CD4-positive, alpha-beta T cell treated with Interleukin-21 for 1 hour (primary cell): Measurements from ENCODE around the gene SNCG.
"Not testable (repeated sequence)": the region's sequence is repeated elsewhere in the genome, so short reads cannot be mapped to it uniquely, and the experiment has no call there.

Experiments used
- DNase-seq: peaks from one replicate; pipeline ENCODE4 v3.0.0-alpha.2; 2020

SNCG gene

DNA sequence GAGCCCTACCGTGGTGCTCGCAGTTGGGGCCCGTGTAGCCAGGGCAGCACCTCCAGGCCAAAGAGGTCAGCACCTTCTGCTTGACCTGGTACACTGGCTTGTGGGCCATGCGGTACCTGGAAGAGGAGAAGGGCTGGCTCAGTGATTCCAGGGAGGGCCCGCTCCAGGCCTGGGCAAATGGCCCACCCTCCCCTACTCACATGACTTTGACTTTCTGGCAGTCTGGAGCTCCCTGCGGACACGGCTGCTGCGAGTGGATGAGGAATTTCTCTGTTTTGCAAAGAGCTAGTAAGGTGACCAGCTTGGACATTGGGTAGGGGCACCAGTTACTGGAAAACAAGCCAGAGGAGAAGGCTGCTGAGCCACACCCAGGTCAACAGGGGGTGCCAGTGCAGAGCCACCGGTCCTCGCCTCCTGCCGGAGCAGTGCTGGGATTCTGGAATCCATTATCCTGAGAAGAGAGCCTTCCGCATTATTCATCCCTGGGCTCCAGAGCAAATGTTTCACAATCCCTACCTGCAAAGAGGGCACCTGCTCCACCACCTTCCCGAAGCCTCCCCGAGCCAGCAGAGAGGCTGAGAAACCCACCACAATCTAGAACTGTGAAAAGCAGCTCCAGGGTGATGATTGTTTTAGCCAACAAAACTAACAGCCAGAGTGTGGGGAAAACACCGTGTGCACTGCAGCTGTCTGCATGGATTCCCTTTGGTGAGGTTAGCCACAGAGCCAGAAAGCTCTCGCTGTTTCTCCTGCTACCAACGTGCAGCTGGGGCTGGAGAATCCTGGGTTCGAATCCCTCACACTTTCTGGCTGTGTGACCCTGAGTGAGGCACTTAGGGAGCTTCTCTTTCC, 12.8 kb upstream of the SNCG start:
- no peak for DNase-seq

DNA sequence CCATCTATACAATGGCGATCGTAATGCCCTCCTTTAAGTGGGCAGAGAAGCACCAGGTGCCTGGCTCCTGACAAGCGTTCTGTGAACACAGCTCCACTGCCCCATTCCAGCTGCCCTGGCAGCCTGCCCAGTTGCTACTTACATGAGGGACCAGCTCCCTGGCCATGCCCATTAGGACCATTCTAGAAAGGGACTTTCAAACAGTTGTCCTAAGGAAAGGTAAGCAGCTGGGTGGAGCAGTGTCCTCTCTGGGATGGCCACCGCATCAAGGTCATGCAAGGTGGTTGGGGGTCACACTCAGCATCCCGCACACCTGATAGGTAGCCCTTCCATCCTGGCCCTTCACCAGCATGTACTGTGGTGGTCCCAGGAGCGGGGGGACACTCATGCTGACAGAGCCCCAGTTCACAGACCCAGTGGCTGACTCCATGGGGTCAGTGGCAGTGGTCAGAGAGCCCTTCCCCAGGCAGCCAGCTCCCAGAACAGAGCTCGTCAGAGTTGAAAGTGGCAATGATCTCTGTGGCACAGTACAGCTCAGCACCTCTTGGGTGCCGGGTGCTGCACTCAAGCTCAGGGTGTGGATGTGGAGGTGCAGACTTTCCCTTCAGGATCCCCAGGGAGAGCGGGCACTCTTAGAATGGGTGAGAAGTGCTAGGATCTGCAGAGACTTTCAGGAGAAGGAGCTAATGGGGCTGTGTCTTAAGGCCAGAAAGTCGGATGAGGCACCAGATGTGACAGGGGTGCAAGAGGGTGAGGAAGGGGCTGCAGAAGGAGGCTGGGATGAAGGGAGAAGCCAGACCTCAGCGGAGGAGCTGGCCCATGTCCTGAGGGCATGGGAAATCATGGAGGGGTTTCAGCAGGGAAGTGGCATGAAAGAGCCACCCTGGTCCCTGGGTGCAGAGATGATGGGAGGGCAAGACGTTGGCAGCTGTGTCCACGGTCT, 11.9 kb upstream of the SNCG start:
- no peak for DNase-seq

DNA sequence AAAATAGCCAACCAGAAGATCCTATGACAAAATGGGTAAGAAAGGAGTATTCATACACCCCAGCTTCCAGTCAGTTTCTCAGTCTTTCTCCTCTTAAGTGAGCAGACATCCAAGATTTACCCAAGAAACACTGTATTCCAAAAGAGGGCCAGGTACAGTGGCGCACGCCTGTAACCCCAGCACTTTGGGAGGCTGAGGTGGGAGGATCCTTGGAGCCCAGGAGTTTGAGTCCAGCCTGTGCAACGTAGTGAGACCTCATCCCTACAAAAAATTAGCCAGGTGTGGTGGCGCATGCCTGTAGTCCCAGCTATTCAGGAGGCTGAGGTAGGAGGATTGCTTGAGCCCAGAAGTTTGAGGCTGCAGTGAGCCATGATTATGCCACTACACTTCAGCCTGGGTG, 10.6 kb upstream of the SNCG start:
- DNase-seq = not testable (repeated sequence)

DNA sequence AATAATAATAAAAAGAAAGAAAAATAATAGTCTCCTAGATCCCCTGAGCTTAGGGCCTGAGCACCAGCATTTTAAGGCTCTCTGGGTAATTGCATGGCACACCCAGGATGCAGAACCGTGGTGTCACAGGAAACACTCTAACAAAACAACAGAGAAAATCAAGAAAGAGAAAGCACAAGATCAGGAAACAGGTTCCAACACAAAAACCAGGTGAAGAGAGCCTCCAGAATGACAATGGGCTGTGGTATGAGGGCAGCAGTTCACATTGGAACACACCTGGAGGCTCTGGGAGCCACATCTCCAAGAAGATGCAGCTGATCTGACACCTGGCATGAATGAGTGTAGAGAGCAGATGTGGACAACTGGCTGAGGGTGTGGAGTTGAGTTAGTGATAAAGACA, 8.1 kb upstream of the SNCG start:
- peak; percentile 20 for DNase-seq

DNA sequence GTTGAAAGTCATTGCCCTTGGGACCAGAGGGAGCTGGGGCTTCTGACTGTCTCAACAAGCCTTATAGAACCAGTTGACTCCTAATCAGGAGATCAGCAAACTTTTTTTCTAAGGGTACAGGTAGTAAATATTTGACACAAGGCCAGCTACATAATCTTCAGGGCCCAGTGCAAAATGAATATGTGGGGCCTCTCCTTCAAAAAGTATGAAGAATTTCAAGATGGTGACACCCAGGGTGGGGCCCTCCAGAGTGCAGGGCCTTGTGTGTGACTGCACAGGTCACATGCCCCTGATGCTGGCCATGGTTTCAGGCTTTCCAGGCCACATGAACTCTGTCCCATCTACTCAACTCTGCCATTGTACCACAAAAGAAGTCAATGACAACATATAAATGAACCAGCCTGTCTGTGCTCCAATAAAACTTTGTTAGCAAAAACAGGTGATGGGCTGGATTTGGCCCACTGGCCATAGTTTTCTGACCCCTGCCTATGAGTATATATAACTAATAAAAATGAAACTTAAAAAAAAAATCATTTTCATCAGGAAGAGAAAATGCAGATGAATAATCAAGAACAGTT, 7.1 kb upstream of the SNCG start:
- no peak for DNase-seq

DNA sequence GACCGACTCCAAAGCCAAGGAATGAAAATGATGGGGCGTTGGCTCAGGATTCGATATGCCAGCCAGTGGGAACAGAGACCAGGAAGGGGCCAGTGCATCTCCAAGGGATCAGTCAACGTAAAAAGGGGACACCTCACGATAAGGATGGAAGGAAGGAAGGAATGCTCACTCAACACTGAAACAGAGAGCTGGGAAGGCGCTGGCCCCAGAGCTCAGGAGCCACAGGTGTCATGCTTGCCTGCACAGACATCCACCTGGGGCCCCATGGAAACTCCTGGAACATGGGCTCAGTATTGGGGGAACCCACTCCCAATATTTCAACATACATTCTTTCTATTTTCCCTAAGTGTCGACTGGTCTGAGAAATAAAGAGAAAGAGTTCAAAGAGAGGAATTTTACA, 6.3 kb upstream of the SNCG start:
- no peak for DNase-seq

DNA sequence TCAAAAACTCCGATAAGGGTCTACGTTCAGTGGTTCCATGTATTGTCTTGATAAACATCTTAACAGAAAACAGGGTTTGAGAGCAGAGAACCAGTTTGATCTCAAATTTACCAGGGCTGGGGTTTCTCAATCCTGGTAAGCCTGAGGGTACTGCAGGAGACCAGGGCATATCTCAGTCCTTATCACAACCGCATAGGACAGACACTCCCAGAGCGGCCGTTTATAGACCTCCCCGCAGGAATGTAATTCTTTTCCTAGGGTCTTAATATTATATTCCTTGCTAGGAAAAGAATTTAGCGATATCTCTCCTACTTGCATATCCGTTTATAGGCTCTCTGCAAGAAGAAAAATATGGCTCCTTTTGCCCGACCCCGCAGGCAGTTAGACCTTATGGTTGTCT, 5.7 kb upstream of the SNCG start:
- DNase-seq = not testable (repeated sequence)

DNA sequence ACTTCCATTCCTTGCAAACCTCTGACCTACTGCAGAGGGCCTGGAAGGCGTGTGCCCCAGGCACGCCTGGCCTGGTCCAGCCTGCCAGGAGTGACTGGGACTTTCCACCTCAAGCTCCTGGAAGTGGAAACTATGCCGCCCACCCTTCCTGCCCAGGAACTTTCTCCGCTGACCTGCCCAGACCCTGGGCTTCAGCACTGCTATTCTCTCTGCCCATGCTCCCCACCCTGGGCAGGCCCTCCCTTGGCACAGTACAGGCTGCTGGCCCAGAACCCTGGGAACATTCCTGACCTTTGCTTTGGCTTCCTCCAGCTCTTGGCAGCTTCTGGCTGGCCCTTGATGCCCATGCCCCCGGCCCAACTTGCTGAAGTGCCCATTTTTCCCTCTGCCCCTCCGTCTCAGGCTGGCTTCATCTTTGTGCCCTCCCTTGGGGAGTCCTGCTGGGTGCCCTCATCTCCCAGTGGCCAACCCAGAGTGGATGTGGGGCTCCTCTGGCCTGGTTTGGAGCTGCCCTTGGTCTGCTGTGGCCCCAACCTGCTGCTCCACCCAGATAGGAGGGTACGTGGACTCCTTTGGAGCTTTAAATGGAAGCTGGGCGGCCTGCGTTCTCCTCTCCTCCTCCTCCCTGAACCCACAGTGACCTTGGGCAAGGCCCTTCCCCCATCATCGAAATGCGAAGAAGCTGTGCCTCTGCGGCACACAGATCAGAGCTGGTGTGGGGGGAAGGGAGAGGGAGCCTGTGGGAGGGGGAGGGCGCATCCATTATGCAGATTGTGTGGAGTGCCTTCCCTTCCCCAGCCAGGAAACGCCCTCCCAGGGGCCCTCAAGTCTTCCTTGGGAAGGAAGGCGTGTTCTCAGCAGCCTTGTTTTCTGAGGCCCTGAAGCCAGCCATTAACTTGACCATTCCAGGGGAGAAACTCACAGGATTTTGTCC, 4.4 kb upstream of the SNCG start:
- no peak for DNase-seq

DNA sequence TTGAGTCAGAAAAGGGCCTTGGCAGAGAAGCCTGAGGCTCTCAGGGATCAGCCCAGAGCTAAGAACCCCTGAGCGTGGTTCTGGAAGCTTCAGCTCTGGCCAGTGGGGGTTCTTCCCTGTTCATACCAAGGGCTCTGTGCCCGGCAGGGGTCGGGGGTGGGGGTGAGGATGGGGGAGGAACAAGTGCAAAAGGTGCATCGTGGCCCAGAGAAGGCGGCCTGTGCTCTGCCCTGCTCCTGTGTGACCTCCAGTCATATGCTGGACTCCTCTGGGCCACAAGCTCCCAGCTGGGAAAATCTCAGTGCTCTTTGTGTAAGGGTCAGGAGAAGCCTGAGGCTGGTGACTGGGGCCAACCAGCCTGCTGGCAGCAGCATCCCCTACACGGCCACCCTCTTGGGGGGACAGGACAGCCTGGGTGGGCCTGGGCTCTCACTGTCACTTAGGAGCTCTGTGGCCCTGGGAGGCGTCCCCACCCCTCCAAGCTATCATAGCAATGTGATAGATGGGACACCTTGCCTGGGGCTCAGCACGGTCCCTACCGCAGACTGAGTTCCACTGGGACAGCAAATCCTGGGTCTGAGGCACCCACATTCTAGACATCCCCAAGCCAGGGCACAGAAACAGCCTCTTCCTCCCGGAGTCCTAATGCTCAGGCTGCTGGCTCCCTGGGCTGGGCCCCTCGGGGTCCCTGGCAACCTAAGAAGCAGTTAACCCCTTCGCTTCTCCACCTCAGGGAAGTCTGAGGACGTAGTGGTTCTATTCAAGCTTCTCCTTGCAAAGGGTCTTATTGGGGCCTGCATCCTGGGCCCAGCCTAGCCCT, 3.5 kb upstream of the SNCG start:
- DNase-seq = no peak

DNA sequence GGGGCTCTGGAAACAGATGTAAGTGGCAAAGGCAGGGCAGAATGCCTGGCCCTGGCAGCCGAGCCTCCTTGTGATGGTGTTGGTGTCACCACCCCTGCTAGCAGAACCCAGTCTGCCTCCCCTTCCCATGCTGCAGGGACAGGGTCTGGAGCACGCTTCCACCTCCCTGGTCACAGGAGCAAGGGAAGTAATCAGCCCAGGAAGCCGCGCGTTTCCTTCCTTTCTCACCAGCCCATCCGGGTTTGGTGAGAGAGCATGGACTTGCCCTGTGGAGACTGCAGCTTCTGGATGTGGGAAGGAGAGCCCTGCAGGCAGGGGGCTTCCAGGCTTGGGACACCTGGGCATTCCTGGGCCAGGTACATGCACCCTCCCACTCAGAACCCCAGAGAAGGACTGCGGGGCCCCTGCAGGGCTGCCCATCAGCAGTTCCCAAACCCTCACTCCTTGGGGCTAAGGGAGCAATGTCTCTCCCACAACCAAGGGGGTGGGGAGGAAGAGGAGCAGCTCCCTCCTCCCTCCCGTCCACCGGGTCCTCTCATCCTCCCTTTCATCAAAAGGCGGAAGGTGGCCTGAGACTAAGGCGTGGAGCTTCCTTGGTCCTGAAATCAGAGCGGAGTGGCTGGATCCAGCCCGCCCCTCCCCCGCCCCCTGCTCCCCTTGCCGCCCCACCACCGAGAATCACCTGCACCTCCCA, 2.8 kb upstream of the SNCG start:
- DNase-seq = no peak

DNA sequence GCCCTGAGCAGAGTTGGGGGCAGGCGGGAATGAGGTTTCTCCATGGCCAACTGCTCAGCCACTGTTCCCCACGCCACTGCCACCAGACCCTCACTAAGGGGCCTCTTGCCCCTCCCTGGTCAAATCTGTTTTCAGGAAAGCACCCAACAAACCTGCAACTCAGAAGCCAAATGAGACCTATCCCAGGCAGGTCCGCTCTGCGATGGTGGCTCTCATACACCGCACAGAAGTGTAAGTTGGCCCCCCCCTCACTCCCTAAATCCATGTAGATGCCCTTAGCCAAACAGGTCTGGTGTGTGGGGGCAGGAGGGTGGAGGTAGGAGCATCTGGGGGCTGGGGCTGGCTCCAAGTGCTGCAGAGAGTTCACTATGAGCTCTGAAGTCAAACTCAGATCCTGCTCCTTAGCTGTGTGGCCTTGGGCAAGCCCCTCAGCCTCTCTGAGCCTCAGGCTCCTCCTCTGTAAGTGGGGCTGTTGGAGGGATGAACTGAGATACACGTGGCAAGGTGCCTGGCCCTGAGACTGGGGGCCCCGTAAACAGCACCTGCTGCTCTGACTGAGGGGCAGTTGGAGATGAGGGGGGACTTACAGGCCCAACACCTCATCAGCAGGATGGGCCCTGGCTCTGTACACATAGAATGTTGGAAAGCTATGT, 2.1 kb upstream of the SNCG start:
- no peak for DNase-seq

DNA sequence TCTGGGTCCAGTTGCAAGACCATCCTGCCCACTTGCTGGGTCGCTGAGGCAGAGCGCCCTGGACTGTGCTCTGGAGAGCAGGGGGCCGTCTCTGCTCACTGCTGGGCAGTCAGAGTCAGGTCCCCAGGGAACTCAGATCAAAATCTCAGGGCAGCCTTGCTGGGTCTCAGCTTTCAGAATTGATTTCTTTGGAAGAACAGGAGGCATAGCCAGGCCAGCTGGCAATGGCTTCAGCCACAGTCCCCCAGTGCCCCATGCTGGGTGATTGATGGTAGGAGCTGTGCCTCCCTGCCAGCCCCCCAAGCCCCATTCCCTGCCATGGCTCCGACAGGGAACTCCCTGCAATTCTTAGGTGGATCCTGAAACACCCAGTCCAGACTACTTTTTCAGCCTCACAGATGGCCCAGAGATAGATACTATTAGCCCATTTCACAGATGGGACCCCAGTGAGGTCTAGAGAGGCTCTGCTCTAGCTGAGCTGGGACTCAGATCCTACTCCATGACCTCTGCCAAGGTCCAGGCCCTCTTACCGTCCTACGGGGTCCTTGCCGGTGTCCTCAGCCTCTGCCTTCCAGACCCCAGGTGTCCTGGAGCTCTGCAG, 1.5 kb upstream of the SNCG start:
- no peak for DNase-seq

DNA sequence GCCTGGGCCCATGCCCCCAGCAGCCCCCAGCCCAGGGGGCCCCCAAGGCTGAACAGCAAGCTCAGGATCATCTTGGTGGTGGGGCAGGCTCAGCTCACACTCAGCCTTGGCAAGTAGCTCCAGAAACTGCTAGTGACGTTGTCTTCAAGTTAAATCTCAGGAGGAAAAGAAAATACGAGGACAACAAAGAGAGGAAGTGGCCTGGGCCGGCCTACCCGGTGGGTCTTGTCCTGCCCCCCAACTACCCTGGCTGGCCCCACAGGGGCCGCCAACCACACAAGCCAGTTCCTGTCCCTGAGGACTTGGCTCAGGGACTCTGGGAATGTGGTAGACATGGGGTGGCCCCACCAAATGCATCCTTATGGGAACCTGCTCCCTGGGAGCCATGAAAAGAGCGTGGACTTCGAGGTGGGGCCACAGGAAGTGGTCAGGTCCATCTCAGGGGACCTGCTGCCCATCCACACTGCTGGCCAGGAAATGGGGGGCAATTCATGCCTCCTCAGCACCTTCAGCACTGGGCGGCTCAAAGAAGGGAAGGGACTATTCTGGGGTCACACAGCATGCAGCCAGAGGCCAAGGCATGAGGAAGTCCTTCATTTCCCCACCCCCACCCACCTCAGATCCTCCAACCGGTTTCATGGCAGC, 806 bp upstream of the SNCG start, which contains the start of gene MMRN2:
TSS of gene MMRN2 (minus strand) at position 145 of the 645 bp plus-strand sequence. CDS start at position 71, 74 bp downstream.
- no peak for DNase-seq

DNA sequence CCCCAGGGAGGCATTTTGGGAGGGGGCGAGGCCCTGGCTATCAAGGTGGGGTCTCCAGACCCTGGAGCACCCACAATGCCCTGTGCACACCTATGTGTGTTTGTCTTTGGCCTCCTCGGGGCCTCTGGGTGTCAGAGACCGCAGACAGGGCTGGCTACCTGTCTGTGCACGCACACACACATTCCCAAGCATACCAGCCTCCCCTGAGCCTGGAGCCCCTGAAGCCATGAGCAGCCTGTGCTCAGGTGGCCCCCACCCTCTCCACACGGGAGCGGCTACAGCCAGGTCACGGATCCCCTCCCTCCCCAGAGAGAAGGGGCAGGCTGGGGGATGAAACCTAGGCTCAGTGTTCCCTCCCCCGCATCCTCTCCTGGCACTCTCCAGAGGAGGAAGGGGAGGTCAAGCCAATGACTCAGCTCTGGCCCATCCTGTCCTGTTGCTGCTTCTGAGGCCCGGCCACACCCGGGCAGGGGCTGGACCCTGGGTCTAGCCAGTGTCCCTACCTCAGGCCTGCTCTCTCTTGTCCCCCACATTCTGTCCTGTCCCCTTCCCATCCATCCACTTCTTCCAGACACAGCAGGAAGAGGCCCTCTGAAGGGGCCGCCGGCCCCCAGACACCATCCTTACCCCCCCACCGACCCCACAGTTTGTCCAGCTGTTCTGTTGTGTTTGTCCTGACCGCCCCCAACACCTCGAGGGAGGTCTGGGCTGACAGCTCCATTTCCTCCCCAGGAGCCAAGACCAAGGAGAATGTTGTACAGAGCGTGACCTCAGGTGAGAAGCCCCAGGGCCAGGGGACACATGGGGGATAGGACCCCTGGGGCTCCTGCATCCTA, 720 bp downstream of the SNCG start:
- no peak for DNase-seq

DNA sequence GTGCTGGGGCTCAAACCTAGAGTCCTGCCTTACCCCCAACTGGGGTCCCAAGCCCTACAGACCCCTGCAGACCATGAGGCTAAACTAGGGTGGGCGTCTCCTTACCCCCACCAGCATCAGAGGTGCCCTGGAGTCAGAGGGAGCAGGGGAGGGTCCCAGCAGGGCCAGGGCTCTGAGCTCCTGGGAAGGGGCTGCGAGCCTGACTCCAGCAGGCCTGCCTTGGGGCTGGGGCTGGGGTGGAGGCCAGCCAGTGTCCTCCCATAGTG, 1.3 kb downstream of the SNCG start:
- DNase-seq = no peak

DNA sequence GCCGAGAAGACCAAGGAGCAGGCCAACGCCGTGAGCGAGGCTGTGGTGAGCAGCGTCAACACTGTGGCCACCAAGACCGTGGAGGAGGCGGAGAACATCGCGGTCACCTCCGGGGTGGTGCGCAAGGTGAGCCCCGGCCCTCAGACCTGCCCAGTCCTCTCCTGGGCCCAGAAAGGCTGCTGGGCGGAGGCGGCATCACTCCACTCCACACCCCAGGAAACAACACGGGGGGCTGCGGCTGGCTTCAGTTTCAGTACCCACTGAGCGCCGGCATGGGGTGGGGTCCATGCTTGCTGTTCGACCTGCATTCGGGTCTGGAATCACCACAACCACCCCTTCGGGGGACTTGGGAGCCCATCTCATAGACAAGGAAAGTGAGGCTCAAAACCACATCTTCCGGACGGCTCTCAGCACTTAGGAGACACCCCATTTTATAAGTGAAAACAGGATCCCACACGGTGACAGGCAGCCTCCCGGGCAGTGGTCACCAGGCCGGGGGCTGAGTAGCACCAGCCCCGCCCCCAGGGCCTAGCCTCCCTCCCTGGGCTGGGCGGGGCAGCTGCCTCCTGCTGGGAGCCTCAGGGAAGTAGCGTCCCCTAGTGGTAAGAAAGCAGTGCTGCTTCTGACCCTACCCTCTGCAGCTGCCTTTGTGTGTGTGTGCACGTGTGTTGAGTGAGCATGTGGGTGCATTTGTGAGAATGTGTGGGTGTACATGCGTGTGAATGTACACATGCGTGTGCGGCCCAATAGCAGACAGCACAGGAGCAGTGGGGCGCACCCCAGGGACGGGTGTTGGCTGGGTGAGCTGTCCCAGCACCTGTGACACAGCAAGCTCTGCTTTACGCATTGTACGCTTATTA, 1.8 kb downstream of the SNCG start:
- peak; percentile 64 for DNase-seq

DNA sequence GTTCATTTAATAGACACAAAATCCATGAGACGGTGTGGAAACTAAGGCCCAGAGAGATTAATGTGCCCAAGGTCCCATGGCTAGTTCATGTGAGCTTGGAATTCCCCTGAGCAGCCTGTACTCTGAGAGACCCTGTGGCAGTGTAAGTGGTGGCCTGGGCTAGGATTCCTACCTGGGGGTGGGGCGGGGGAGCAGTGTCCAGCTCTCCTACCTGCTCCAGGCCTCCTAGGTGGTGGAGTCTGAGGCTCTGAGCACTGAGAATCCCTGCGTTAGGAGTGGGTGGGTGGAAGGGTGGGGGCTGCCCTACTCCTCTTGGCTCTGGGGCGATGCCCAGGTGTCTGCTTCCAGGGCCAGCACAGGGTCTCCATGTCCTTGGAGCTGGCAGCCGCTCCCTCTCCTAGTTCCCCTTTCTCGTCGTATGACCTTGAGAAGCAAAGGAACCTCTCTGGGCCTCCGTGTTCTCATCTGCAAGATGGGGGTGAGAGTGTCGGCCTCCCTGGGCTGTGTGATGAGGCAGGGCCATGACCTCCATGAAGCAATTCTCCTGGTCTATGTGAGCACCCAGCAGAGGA, 2.5 kb downstream of the SNCG start:
- no peak for DNase-seq
